GM23248 (cell line): ENCODE data around the gene ADAM15. TPM values are rescaled to one million over a fixed set of nuclear protein-coding genes. Genes with fewer than 3 reads are reported as not detected.

Experiments used
- DNase-seq: peaks from one replicate; pipeline ENCODE4 v3.0.0-alpha.2; 2015
- H2AFZ ChIP-seq: fragments of 200-600 bp; sonication (generic); 2 replicates; pipeline ENCODE4 v1.6.1; 2016; ENCODE audit warnings: antibody characterized with exemption
- H3F3A ChIP-seq: fragments of 200-600 bp; sonication (generic); 2 replicates; pipeline ENCODE4 v1.6.1; 2016; ENCODE audit warnings: mild to moderate bottlenecking, antibody characterized with exemption, mixed run types; ENCODE audit not compliant: insufficient read depth
- H3K27ac ChIP-seq: fragments of 200-600 bp; sonication (generic); 2 replicates; pipeline ENCODE4 v1.5.1; 2016; ENCODE audit warnings: mild to moderate bottlenecking
- H3K27me3 ChIP-seq: fragments of 200-600 bp; sonication (generic); replicated peaks from 2 replicates; pipeline ENCODE4 v1.6.1; 2016; ENCODE audit warnings: mild to moderate bottlenecking; ENCODE audit not compliant: insufficient read depth
- H3K36me3 ChIP-seq: fragments of 200-600 bp; sonication (generic); 2 replicates; pipeline ENCODE4 v1.6.1; 2016; ENCODE audit warnings: low read depth, mild to moderate bottlenecking
- H3K4me1 ChIP-seq: fragments of 200-600 bp; sonication (generic); 2 replicates; pipeline ENCODE4 v1.6.1; 2016; ENCODE audit warnings: mild to moderate bottlenecking; ENCODE audit not compliant: insufficient read depth
- H3K4me2 ChIP-seq: fragments of 200-600 bp; sonication (generic); one replicate; pipeline ENCODE4 v1.6.1; 2016; ENCODE audit warnings: mild to moderate bottlenecking; ENCODE audit not compliant: unreplicated experiment
- H3K4me3 ChIP-seq: fragments of 200-600 bp; sonication (generic); 2 replicates; pipeline ENCODE4 v1.5.1; 2016; ENCODE audit warnings: mild to moderate bottlenecking
- H3K79me2 ChIP-seq: fragments of 200-600 bp; sonication (generic); 2 replicates; pipeline ENCODE4 v1.6.1; 2016; ENCODE audit warnings: mild to moderate bottlenecking; ENCODE audit not compliant: insufficient read depth
- H3K9ac ChIP-seq: fragments of 200-600 bp; sonication (generic); 2 replicates; pipeline ENCODE4 v1.6.1; 2016; ENCODE audit warnings: mild to moderate bottlenecking
- H3K9me2 ChIP-seq: fragments of 200-600 bp; sonication (generic); 2 replicates; pipeline ENCODE4 v1.6.1; 2016; ENCODE audit warnings: mixed run types, mild to moderate bottlenecking, moderate library complexity; ENCODE audit not compliant: insufficient read depth
- H3K9me3 ChIP-seq: fragments of 200-600 bp; sonication (generic); one replicate; pipeline ENCODE4 v1.6.1; 2017; ENCODE audit warnings: low read depth
- H4K20me1 ChIP-seq: fragments of 200-600 bp; sonication (generic); 2 replicates; pipeline ENCODE4 v1.6.0; 2016; ENCODE audit not compliant: insufficient read depth
- EZH2 ChIP-seq: fragments of 200-600 bp; sonication (generic); IDR thresholded peaks from 2 replicates; pipeline ENCODE4 v1.6.1; 2018; ENCODE audit warnings: antibody characterized with exemption, mild to moderate bottlenecking; ENCODE audit not compliant: insufficient read depth, poor library complexity, severe bottlenecking
- EZH2phosphoT487 ChIP-seq: fragments of 200-600 bp; sonication (generic); IDR thresholded peaks from 2 replicates; pipeline ENCODE4 v1.6.1; 2018; ENCODE audit warnings: antibody characterized with exemption, moderate library complexity, mild to moderate bottlenecking, low read depth; ENCODE audit not compliant: insufficient read depth
- WGBS, 2 experiments: methylation state at CpG; one replicate each; pipeline ENCODE4 v1.1.6; 2015 to 2017; ENCODE audit warnings: low lambda C conversion rate in 2 of 2, low coverage in 1 of 2; ENCODE audit errors: missing lambda C conversion rate in 2 of 2; 5-methylcytosine and 5-hydroxymethylcytosine counted together
- in situ Hi-C: fragments of 300-500 bp; cut with MboI; formaldehyde crosslinking; loops from 2 replicates; pipeline ENCODE4 v1.15.0; 2020
- polyA plus RNA-seq: library from polyadenylated mRNA; unstranded; fragments of >200 nt; fragmentation: Nextera tagmentation; extraction: Ambion mirVana; gene quantifications from 2 replicates; pipeline ENCODE4 v1.2.1, GENCODE V29; 2016
- total RNA-seq: library from RNA; depleted of rRNA; stranded (reverse); fragments of >200 nt; shearing (Covaris generic); gene quantifications from 2 replicates; pipeline ENCODE4 v1.2.3, GENCODE V29; 2014

Gene ADAM15
- total and polyA plus RNA-seq, 2 experiments from 2014 or later: 73.0 to 85.6 TPM

DNA sequence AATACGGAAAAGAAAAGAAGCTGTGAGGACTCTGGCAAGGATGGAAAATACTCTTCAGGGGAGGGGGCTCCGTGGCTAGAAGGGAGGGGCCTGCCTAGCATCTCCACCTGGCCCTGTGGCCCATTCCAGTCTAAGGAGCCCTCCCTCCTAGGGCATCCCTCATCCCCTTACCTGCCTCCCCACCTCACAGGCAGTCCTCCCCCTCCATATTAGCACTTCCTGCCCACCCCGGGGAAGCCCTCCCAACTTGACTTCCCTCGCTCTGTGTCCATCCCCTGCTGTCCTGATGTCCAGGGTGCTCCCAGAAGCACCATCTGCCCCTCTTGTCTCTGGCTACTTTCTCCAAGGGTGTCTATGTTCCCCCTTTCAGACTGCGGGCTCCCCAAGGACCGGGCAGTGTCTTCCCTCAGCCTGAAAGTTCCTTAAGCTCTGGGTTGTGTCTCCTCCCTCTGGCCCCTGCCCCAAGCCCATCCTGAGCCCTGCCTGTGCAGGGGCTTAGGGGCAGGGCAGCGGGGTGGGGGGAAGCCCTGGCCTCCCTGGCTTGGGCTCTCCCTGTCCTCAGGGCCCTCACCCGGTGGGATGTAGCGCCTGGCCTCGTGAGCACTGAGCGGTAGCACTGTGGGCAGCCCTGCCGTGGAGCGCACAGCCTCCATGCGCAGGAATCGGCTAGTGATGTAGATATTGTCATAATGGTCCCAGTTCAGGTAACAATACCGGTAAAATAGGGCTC lies 21.4 kb upstream of the ADAM15 start:
- Histone ChIP-seq H3K4me1 (no peaks in the 10 kb centered on the region), H3K9ac (no peak overlapping the region), H3K4me3 (no peak overlapping the region), H3K36me3 (no peaks in the 10 kb centered on the region), H3K4me2 (no peak overlapping the region), H4K20me1 (no peaks in the 10 kb centered on the region), H3K27me3 (no peaks in the 10 kb centered on the region), H3K9me2 (no peaks in the 10 kb centered on the region), H3K9me3 (no peaks in the 10 kb centered on the region), H3K27ac (no peak overlapping the region), H3F3A (no peaks in the 10 kb centered on the region), H2AFZ (no peak overlapping the region), H3K79me2 (no peaks in the 10 kb centered on the region)
- 55 to 66% methylated on average over 10 to 16 of the region's 16 CpGs for WGBS, 2 experiments
- no peak for DNase-seq
- in situ Hi-C loops: no loop called here
- TF ChIP-seq EZH2: no peak
- TF ChIP-seq EZH2phosphoT487: no peak

DNA sequence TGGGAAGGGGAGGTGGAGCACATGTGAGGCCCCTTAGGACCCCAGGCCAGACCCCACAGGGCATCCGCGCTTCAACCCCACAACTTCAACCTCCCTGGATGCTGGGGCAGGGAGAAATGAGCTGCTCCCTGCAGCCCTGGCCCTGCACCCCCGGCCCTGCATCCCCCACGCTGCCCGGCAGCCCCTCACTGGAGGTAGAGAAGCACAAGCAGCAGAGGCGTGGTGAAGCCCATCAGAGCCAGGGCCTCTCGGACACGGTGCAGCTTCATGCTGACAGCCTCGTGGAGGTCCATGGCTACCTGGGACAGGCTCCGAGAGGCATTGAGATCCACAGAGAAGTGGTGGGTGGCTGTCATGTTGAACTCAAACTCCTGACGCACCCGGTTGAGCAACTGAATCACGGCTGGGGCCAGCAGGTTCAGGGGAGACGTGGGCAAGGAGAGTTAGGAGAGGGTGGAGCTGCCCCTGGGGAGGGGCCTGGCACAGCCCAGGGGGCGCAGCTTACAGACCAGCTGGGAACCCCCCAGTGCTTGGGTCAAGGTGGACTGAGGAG lies 20.8 kb upstream of the ADAM15 start:
- Histone ChIP-seq H3K27me3 (no peaks in the 10 kb centered on the region), H3K4me3 (no peak overlapping the region), H3K4me2 (no peak overlapping the region), H2AFZ (no peak overlapping the region), H4K20me1 (no peaks in the 10 kb centered on the region), H3F3A (no peaks in the 10 kb centered on the region), H3K27ac (no peak overlapping the region), H3K9me2 (no peaks in the 10 kb centered on the region), H3K9ac (no peak overlapping the region), H3K9me3 (no peaks in the 10 kb centered on the region), H3K36me3 (no peaks in the 10 kb centered on the region), H3K79me2 (no peaks in the 10 kb centered on the region), H3K4me1 (no peaks in the 10 kb centered on the region)
- TF ChIP-seq EZH2 (no peak), EZH2phosphoT487 (no peak)
- no peak for DNase-seq
- WGBS, 2 experiments: 84 to 87% methylated on average over 13 of the region's 15 CpGs
- in situ Hi-C loops: no loop called here

DNA sequence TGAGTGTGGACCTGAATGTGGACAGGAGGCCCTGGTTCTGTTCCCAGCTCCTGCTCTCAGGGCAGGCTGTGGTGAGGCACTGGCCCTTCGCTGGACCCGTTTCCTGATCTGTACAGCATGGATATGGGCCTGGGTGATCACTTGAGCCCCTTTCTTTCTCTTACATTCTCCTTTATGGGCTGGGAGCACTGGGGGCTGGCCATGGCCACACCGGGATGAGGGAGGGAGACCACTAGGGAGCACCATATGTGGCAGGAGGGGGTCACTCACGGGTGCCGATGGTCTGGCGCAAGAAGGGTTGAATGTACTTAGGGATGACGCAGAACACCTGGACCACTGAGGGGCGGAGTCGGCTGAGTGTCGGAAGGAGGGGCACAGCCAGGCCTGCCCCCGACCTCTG lies 20.2 kb upstream of the ADAM15 start:
- WGBS, 2 experiments: 52 to 58% methylated on average over 11 of the region's 11 CpGs
- Histone ChIP-seq H3K9me3 (no peaks in the 10 kb centered on the region), H3K27me3 (no peaks in the 10 kb centered on the region), H3K4me2 (no peak overlapping the region), H3K36me3 (no peaks in the 10 kb centered on the region), H3K27ac (no peak overlapping the region), H4K20me1 (no peaks in the 10 kb centered on the region), H3F3A (no peaks in the 10 kb centered on the region), H3K9me2 (no peaks in the 10 kb centered on the region), H3K4me3 (no peak overlapping the region), H3K79me2 (no peaks in the 10 kb centered on the region), H3K4me1 (no peaks in the 10 kb centered on the region), H3K9ac (no peak overlapping the region), H2AFZ (no peak overlapping the region)
- TF ChIP-seq EZH2phosphoT487 (no peak), EZH2 (no peak)
- no peak for DNase-seq
- in situ Hi-C loops: no loop called here

DNA sequence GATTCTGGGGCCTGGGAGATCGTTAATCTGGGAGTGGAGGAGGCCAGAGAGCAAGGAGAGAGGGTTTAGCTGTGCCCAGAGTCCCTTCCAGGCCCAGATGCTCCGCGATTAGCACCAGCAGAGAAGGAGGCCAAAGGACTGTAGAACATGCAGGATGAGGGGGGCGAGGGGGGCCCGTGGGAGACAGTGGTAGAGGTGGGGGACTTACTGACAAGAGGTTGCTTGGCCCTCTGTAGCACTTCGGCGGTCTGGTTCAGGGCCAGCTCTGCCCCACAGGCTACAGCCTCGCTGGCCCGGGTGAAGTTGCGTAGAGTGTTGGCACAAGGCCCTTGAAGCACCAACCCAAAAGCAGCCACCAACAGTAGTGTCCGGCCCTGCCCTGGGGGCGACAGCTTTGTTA lies 18.2 kb upstream of the ADAM15 start:
- no peak overlapping the region for H3K27ac ChIP-seq

More for the DNA sequence above, 18.2 kb upstream of the ADAM15 start:
- TF ChIP-seq EZH2 (no peak), EZH2phosphoT487 (no peak)
- no peaks in the 10 kb centered on the region for H3F3A ChIP-seq
- H3K4me3 ChIP-seq: no peak overlapping the region
- no peaks in the 10 kb centered on the region for H3K9me3 ChIP-seq
- H3K4me1 ChIP-seq: no peaks in the 10 kb centered on the region
- DNase-seq: no peak
- WGBS, 2 experiments: 63 to 70% methylated on average over 11 to 12 of the region's 12 CpGs
- H3K79me2 ChIP-seq: no peaks in the 10 kb centered on the region
- no peaks in the 10 kb centered on the region for H3K27me3 ChIP-seq
- no peaks in the 10 kb centered on the region for H3K36me3 ChIP-seq
- H3K4me2 ChIP-seq: no peak overlapping the region
- no peak overlapping the region for H3K9ac ChIP-seq
- in situ Hi-C loops: no loop called here
- H4K20me1 ChIP-seq: no peaks in the 10 kb centered on the region
- no peaks in the 10 kb centered on the region for H3K9me2 ChIP-seq
- no peak overlapping the region for H2AFZ ChIP-seq
